Keratinocyte (primary cell): ENCODE data around the gene CPB1. TPM values are rescaled to one million over a fixed set of nuclear protein-coding genes. Genes with fewer than 3 reads are reported as not detected.

ENCODE experiments used
- DNase-seq: peaks from one replicate; pipeline ENCODE4 v3.0.0-alpha.2; 2011; ENCODE audit warnings: low read depth, missing footprints, low spot score
- FAIRE-seq: peaks from 2 replicates; lab custom pipeline; 2011; peaks lifted over from hg19 to GRCh38; lab: Jason Lieb, UNC
- H2AFZ ChIP-seq: 2 replicates; pipeline ENCODE4 v1.6.0; 2012; ENCODE audit warnings: low read length, control low read depth, inconsistent platforms; ENCODE audit not compliant: control insufficient read depth
- H3K27ac ChIP-seq: 2 replicates; pipeline ENCODE4 v1.5.1; 2011; ENCODE audit warnings: low read length; ENCODE audit not compliant: control insufficient read depth, insufficient read depth
- H3K27me3 ChIP-seq: 3 replicates; pipeline ENCODE4 v1.6.0; 2011; ENCODE audit warnings: low read length; ENCODE audit not compliant: control insufficient read depth, insufficient read depth; ENCODE audit errors: extremely low read depth
- H3K36me3 ChIP-seq, 2 experiments: 2 replicates in 1 of 2; 3 replicates in 1 of 2; pipeline ENCODE4 v1.5.1; 2011; ENCODE audit warnings: low read length in 2 of 2, mild to moderate bottlenecking in 1 of 2; ENCODE audit not compliant: control insufficient read depth in 2 of 2, insufficient read depth in 2 of 2; ENCODE audit errors: extremely low read depth in 1 of 2
- H3K4me1 ChIP-seq: 3 replicates; pipeline ENCODE4 v1.5.1; 2011; ENCODE audit warnings: low read length; ENCODE audit not compliant: control insufficient read depth, insufficient read depth; ENCODE audit errors: extremely low read depth
- H3K4me2 ChIP-seq: 3 replicates; pipeline ENCODE4 v1.6.0; 2011; ENCODE audit warnings: low read depth, low read length; ENCODE audit not compliant: control insufficient read depth, insufficient read depth; ENCODE audit errors: extremely low read depth
- H3K4me3 ChIP-seq, 3 experiments: fragments of 200-600 bp in 1 of 3; sonication (generic) in 1 of 3; 2 replicates in 2 of 3; 3 replicates in 1 of 3; pipeline ENCODE4 v1.5.1; 2011 to 2016; ENCODE audit warnings: low read length in 3 of 3, mild to moderate bottlenecking in 3 of 3, control low read depth in 2 of 3, inconsistent platforms in 1 of 3, low read depth in 1 of 3, mixed read lengths in 1 of 3, mixed run types in 1 of 3, moderate library complexity in 1 of 3; ENCODE audit not compliant: control insufficient read depth in 2 of 3, insufficient read depth in 2 of 3; ENCODE audit errors: extremely low read depth in 1 of 3
- H3K79me2 ChIP-seq: 2 replicates; pipeline ENCODE4 v1.6.0; 2012; ENCODE audit warnings: low read length; ENCODE audit not compliant: control insufficient read depth, insufficient read depth
- H3K9ac ChIP-seq: 3 replicates; pipeline ENCODE4 v1.6.0; 2011; ENCODE audit warnings: low read length; ENCODE audit not compliant: control insufficient read depth, insufficient read depth; ENCODE audit errors: extremely low read depth
- H3K9me1 ChIP-seq: 3 replicates; pipeline ENCODE4 v1.6.0; 2011; ENCODE audit warnings: low read length; ENCODE audit not compliant: control insufficient read depth, insufficient read depth; ENCODE audit errors: extremely low read depth
- H3K9me3 ChIP-seq: 2 replicates; pipeline ENCODE4 v1.5.1; 2012; ENCODE audit warnings: low read depth, low read length; ENCODE audit not compliant: control insufficient read depth
- H4K20me1 ChIP-seq: 3 replicates; pipeline ENCODE4 v1.6.0; 2011; ENCODE audit warnings: low read length; ENCODE audit not compliant: control insufficient read depth, insufficient read depth; ENCODE audit errors: extremely low read depth
- EZH2 ChIP-seq: IDR thresholded peaks from one replicate; pipeline ENCODE4 v1.6.1; 2012; ENCODE audit warnings: inconsistent platforms, mild to moderate bottlenecking, low read length, moderate library complexity
- dilution Hi-C: fragments of 300-500 bp; cut with MboI; formaldehyde crosslinking; loops from one replicate; pipeline ENCODE4 v1.7.0; 2020; ENCODE audit warnings: low sequenced_read_pairs; ENCODE audit not compliant: extremely low pct_ligation_motif_present
- polyA plus RNA-seq, 5 experiments: library from polyadenylated mRNA; depleted of rRNA in 3 of 5; stranded (reverse) in 3 of 5; stranded (forward) in 1 of 5; unstranded in 1 of 5; fragments of >200 nt; gene quantifications; 1 replicate in 1 of 5; 2 replicates in 3 of 5; 3 replicates in 1 of 5; pipeline versions ENCODE4 v1.2.1 to v1.2.3, GENCODE V29; 2011 to 2012; ENCODE audit warnings: missing spikeins in 2 of 5, low read depth in 1 of 5, low replicate concordance in 1 of 5
- TF ChIP-seq, protein P1 (sequence below), 3 experiments: IDR thresholded peaks in 1 of 3; conservative IDR thresholded peaks in 1 of 3; optimal IDR thresholded peaks in 1 of 3; 2 replicates in 2 of 3; 3 replicates in 1 of 3; pipeline versions ENCODE3 to v1.5.1; 2011; ENCODE audit warnings: low read length in 3 of 3, mild to moderate bottlenecking in 3 of 3, moderate library complexity in 2 of 3, control low read depth in 1 of 3, inconsistent platforms in 1 of 3; ENCODE audit not compliant: insufficient read depth in 2 of 3; ENCODE audit errors: extremely low read depth in 1 of 3

Gene CPB1
- polyA plus RNA-seq, 1 donor (not counting 4 experiments of a cell fraction or from before 2014, with no cell fraction given) = not detected

DNA sequence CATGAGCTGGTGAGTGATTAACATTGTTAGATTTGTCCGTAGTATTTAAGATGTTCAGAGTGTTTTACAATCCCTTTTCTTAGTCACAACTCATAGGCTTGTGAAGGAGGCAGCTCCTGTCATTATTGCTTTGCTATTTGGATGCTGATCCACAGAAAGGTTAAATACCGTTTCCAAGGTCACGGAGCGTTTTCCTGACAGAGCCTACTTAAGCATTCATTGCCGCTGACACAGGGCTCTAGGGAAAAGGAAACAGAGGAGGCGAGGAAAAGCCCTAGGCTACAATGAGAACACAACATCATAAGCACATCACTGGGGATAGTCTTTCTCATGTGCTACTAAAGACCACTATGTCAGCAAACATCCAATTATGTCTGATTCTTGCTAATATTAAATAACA lies 38.5 kb upstream of the CPB1 start:
- DNase-seq (no peak), FAIRE-seq (no peak)
- Histone ChIP-seq H3K27me3 (no peaks in the 10 kb centered on the region), H3K27ac (no peak overlapping the region), H3K9me1 (no peaks in the 10 kb centered on the region), H3K79me2 (no peaks in the 10 kb centered on the region), H3K4me2 (no peak overlapping the region), H3K36me3 (no peaks in the 10 kb centered on the region), H4K20me1 (no peaks in the 10 kb centered on the region), H3K9ac (no peak overlapping the region), H3K4me1 (no peaks in the 10 kb centered on the region), H3K9me3 (no peaks in the 10 kb centered on the region), H3K4me3 (no peak overlapping the region), H2AFZ (no peak overlapping the region)
- dilution Hi-C loops = no loop called here
- TF ChIP-seq, protein P1, sequence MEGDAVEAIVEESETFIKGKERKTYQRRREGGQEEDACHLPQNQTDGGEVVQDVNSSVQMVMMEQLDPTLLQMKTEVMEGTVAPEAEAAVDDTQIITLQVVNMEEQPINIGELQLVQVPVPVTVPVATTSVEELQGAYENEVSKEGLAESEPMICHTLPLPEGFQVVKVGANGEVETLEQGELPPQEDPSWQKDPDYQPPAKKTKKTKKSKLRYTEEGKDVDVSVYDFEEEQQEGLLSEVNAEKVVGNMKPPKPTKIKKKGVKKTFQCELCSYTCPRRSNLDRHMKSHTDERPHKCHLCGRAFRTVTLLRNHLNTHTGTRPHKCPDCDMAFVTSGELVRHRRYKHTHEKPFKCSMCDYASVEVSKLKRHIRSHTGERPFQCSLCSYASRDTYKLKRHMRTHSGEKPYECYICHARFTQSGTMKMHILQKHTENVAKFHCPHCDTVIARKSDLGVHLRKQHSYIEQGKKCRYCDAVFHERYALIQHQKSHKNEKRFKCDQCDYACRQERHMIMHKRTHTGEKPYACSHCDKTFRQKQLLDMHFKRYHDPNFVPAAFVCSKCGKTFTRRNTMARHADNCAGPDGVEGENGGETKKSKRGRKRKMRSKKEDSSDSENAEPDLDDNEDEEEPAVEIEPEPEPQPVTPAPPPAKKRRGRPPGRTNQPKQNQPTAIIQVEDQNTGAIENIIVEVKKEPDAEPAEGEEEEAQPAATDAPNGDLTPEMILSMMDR (optimal IDR thresholded peaks at IDR 0.05 in 1 of 3, IDR thresholded peaks at IDR 0.05 in 1 of 3, conservative IDR thresholded peaks at IDR 0.05 in 1 of 3; ENCODE audit: extremely low read depth in 1 of 3, insufficient read depth in 2 of 3, low read length in 3 of 3) = no peak
- no peak for TF ChIP-seq EZH2

GRCh38 chr3:148789906-148790305 lies 37.7 kb upstream of the CPB1 start:
- dilution Hi-C loops = no loop called here
- no peaks in the 10 kb centered on the region for H3K9me3 ChIP-seq
- TF ChIP-seq, protein P1 (optimal IDR thresholded peaks at IDR 0.05 in 1 of 3, IDR thresholded peaks at IDR 0.05 in 1 of 3, conservative IDR thresholded peaks at IDR 0.05 in 1 of 3; ENCODE audit: extremely low read depth in 1 of 3, insufficient read depth in 2 of 3, low read length in 3 of 3) = no peak
- TF ChIP-seq EZH2 = no peak
- H3K4me1 ChIP-seq = no peaks in the 10 kb centered on the region
- H4K20me1 ChIP-seq = no peaks in the 10 kb centered on the region
- no peaks in the 10 kb centered on the region for H3K36me3 ChIP-seq
- H3K79me2 ChIP-seq = no peaks in the 10 kb centered on the region
- no peaks in the 10 kb centered on the region for H3K9me1 ChIP-seq
- no peak overlapping the region for H3K4me3 ChIP-seq
- no peak overlapping the region for H3K4me2 ChIP-seq
- H3K9ac ChIP-seq = no peak overlapping the region
- H3K27me3 ChIP-seq = no peaks in the 10 kb centered on the region
- no peak overlapping the region for H2AFZ ChIP-seq
- no peak for DNase-seq
- FAIRE-seq = no peak
- no peak overlapping the region for H3K27ac ChIP-seq
